Lung microvascular endothelial cell (primary cell): Measurements from ENCODE around the gene SLCO1C1. TPM values are rescaled to one million over a fixed set of nuclear protein-coding genes. Genes with fewer than 3 reads are reported as not detected.
"Not testable (repeated sequence)": the region's sequence is repeated elsewhere in the genome, so short reads cannot be mapped to it uniquely, and the experiment has no call there.

Experiments used
- DNase-seq, 2 donors: peaks; one replicate each; pipeline versions ENCODE4 v3.0.0 to v3.0.0-alpha.2; 2010; ENCODE audit warnings: low read depth in 2 of 2
- total RNA-seq: library from RNA; depleted of rRNA; stranded (reverse); fragments of >200 nt; gene quantifications from 2 replicates; pipeline ENCODE4 v1.2.1, GENCODE V29; 2014

Gene SLCO1C1
- total RNA-seq = not detected in 2 replicates

GRCh38 chr12:20695232-20695631, at the start of gene SLCO1C1:
Gene SLCO1C1, plus strand, starts transcription at chr12:20695332. Its CDS starts 4,245 bp downstream, at chr12:20699577.
- no peak for DNase-seq

- DNase-seq = peak; percentile 52 to 55
Measured at GRCh38 chr12:20646239-20646827, 48.8 kb upstream of the SLCO1C1 start.

GRCh38 chr12:20653871-20654270, 41.3 kb upstream of the SLCO1C1 start:
- no peak for DNase-seq

GRCh38 chr12:20656600-20656999, 38.5 kb upstream of the SLCO1C1 start:
- no peak for DNase-seq

- DNase-seq = no peak
Measured at GRCh38 chr12:20657496-20657895, 37.6 kb upstream of the SLCO1C1 start.

- no peak for DNase-seq
Measured at GRCh38 chr12:20681334-20681733, 13.8 kb upstream of the SLCO1C1 start.

- no peak for DNase-seq
Measured at GRCh38 chr12:20696181-20696905, 1.2 kb downstream of the SLCO1C1 start.

- DNase-seq = no peak
Measured at GRCh38 chr12:20701106-20701505, 6.0 kb downstream of the SLCO1C1 start.

GRCh38 chr12:20704860-20705259, 9.7 kb downstream of the SLCO1C1 start:
- DNase-seq = peak; percentile 1 to 25

- DNase-seq = no peak
Measured at GRCh38 chr12:20711846-20712245, 16.7 kb downstream of the SLCO1C1 start.

- no peak for DNase-seq
Measured at GRCh38 chr12:20716037-20716436, 20.9 kb downstream of the SLCO1C1 start.

GRCh38 chr12:20716985-20717384, 21.9 kb downstream of the SLCO1C1 start:
- no peak for DNase-seq

- DNase-seq = no peak
Measured at GRCh38 chr12:20718294-20718693, 23.2 kb downstream of the SLCO1C1 start.

GRCh38 chr12:20722142-20722541, 27.0 kb downstream of the SLCO1C1 start:
- peak in 1 of 2 donors; percentile 1 for DNase-seq

- no peak for DNase-seq
Measured at GRCh38 chr12:20731274-20731673, 36.1 kb downstream of the SLCO1C1 start.

- DNase-seq = no peak
Measured at GRCh38 chr12:20740972-20741371, 45.8 kb downstream of the SLCO1C1 start.

- DNase-seq = no peak
Measured at GRCh38 chr12:20748198-20748597, 53.1 kb downstream of the SLCO1C1 start.

GRCh38 chr12:20751046-20751445, 55.9 kb downstream of the SLCO1C1 start:
- no peak for DNase-seq

- DNase-seq = no peak
Measured at GRCh38 chr12:20777420-20777819, 82.3 kb downstream of the SLCO1C1 start.

- DNase-seq = no peak
Measured at GRCh38 chr12:20778969-20779368, 83.8 kb downstream of the SLCO1C1 start.

- not testable (repeated sequence) for DNase-seq
Measured at GRCh38 chr12:20779971-20780370, 84.8 kb downstream of the SLCO1C1 start.

- not testable (repeated sequence) for DNase-seq
Measured at GRCh38 chr12:20783796-20784357, 88.7 kb downstream of the SLCO1C1 start.

GRCh38 chr12:20792971-20793370, 97.8 kb downstream of the SLCO1C1 start:
- DNase-seq = no peak
